Measurements from ENCODE around the gene ATP11A.
"Not testable (repeated sequence)": the region's sequence is repeated elsewhere in the genome, so short reads cannot be mapped to it uniquely, and the experiment has no call there.

ATP11A gene

GRCh38 chr13:112779856-112780604, 90.2 kb downstream of the ATP11A start:
- no peak for DNase-seq

DNA sequence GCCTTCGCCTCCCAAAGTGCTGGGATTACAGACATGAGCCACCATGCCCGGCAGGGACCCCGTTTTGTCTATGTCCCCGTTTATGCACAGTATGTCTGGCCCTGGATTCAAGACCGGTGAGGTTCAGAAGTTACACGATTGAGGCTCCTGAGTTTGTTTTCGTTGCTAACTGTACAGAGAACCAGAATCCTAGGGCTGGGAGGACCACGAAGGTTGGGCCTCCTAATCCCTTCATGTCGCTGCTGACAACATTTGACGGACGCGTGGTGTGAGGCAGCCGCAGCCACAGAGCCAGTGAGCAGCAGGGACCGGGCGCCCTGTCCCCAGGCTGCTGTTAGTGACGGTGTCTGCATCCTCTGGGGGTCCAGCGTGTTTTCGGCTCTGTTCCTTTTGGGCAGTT, 91.4 kb downstream of the ATP11A start:
- DNase-seq = no peak

- DNase-seq = no peak
Measured at GRCh38 chr13:112781881-112782361, 92.1 kb downstream of the ATP11A start.

DNA sequence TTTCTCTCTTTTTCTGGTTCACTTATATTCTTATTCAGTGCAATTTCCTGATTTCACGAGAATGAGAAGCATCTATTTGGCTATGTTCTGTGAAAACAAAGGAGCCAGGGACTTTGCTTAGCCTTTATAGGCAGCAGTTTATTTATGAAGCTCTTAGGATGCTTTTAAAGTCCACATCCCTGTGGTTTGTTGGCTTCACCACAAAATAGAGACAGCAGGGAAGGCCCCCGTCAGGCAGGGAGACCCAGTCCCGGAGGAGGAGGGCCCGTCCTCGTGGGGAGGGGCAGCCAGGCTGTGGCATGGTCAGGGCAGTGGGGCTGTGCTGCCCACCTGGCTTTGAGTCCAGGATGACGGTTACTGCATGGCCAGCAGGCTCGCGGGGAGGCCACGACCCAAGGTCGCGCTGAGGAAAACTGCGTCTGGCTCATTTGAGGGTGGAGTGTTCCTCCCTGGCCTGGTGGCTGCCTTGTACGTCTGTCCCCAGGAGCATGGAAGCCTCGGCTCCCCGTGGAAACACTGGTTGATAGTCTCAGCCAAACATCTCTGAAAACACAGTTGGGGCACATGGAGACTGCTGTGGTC, 92.7 kb downstream of the ATP11A start:
- DNase-seq = no peak

DNA sequence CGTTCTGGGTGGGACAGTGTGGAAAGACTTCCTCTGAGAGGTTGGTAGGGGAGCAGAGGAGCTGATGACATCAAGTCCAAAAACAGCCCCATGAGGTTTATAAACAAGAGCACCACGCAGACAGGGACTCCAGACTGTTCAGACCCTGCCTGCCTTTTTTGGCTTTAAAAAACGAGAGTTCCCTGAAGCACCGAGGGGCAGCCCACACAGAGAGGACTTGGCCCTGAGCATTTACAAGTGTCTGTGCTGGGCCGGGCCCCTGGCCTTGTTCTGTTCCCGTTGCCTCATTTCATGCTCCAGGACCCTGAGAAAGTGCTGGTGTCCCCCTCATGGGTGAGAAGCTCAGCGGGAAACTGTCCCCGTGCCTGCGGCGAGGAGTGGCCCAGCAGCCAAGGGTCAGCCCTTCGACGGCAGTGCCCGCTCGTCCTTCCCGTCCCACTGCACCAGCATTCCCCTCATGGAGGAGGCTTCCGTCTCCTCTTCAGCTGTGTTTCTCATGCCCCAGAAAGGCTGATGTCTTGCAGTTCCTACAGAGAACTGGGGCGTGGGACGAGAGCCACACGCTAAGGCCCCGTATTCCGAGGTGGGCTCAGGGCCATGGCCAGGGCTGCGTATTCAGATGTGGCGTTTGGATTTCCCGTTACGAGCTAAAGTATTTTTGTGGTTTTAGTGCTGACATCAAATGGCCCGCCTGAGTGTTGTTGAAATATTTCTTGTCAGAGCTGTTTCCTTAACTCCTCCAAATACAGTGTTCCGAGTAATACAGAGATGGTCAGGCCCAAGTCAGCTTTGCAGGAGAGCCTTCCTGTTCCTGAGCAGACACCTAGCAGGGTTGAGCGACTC, 93.5 kb downstream of the ATP11A start:
- no peak for DNase-seq

- no peak for DNase-seq
Measured at GRCh38 chr13:112783978-112784371, 94.1 kb downstream of the ATP11A start.

- no peak for DNase-seq
Measured at GRCh38 chr13:112784811-112785482, 95.1 kb downstream of the ATP11A start.

GRCh38 chr13:112785483-112785856, 95.6 kb downstream of the ATP11A start:
- DNase-seq = no peak

DNA sequence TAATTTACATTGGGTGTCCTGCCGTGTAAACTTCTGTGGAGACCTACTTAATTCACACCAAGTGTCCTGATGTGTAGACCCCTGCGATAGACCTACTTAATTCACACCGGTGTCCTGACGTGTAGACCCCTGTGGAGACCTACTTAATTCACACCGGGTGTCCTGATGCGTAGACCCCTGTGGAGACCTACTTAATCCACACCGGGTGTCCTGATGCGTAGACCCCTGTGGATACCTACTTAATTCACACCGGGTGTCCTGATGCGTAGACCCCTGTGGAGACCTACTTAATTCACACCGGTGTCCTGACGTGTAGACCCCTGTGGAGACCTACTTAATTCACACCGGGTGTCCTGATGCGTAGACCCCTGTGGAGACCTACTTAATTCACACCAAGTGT, 97.0 kb downstream of the ATP11A start:
- DNase-seq = not testable (repeated sequence)

DNA sequence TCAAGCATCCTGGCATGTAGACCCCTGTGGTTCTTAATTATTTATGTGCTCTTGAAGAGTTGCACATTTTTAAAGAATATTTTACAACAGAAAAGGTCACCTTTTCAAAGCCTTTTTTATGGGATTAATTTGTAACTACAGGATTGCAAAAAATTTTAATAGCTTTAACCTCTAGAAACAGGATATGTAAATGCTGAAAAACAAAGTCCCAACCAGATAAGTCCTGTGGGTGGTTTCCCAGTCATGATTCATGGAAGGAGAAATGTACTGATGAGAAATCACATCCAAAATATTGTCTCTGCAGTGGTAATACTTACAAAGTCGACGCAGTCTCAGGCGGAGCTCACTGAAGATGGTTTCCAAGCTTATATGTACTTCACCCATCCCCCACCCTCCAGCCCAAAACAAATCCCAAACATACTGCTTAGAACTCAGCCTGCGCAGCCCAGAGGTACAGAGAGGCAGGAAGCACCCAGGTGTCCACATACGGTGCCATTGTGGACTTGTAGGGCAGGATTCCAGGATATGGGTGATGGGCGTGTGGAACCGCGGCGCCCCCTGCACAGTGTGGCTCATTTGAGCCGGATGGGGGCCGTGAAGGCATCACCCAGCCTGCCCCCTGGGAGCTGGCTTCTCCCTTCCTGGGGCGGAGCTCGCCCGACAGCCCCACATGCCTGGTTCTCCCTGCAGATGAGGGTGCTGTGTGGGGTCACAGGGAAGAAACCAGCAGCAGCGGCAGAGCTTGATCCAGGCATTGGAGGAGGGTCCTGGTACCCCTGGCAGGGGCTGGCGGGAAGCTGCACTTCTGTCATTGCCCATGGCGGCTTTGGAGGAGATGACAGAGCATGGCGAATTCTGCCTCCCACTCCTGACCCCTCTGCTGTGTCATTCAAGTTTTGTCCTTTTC, 101.2 kb downstream of the ATP11A start:
- DNase-seq = no peak

GRCh38 chr13:112791663-112792440, 102.0 kb downstream of the ATP11A start:
- no peak for DNase-seq

- DNase-seq = no peak
Measured at GRCh38 chr13:112792511-112792910, 102.7 kb downstream of the ATP11A start.

DNA sequence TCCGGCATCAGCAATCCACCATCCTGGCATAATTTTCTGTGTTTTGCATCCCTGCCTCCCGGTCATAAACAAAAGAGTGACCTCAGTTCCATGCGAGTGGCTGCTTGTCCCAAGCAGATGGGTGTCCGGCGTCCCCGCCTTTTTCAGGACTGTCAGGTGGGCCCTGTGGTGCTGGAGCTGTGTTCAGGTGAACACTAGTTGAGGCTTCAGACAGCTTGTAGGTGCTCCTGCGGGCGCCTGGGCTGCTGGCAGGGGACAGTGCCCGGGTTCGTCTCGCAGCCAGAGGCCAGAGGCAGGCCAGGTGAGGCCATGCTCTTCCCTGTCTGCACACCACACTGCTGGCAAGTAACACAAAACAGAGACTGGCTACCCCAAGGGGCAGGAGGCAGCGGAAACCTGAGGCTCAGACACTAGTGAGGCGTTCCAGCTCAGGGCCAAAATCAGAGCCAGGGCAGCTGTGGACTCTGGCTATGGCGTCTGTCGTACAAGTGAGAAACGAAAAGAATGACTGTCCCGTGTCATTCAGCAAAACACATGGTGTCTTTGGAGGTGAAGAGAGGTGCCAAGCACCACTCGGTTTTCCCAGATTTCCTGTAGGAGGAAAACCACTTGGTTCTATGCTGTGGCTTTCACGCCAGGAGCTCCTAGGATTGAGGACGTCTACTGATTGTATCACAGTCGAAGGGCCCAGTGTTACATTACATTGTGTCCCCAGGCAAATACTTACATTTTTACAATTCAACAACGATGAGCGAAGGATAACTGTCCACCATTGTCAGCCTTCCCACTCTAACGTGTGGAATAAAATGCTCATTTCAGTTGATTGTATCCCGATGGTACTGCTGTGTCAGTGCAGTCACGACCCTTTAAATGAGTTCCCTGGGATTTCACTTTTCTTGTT, 104.0 kb downstream of the ATP11A start:
- no peak for DNase-seq

GRCh38 chr13:112795277-112795676, 105.4 kb downstream of the ATP11A start:
- DNase-seq = no peak

DNA sequence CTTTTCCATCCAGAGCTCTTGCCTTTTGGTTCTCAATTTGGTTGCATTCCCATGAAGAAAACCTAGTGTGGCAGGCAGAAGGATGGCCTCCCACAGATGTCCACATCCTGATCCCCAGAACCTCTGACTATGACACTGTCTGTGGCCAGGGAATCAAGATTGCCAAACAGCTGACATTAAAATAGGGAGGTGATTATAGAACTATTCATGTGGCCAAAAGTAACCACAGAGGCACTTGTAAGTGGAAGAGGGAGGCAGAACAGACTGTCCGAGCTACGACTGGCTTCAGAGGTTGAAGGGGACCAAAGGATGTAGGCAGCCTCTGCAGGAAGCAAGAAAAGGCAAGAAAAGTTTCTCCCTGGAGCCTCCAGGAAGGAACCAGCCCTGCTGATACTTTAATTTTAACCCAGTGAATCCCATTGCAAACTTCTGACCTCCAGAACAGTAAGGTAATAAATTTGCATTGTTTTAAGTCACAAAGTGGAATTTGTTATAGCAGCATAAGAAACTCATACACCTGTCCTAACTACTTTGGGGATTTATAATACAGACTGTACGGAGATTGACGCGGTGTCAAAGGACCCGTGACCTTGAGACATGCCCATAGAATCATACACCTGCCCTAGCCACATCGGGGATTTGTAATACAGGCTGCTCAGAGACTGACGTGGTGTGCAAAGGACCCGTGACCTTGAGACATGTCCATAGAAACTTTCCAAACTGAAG, 106.5 kb downstream of the ATP11A start:
- DNase-seq = no peak

DNA sequence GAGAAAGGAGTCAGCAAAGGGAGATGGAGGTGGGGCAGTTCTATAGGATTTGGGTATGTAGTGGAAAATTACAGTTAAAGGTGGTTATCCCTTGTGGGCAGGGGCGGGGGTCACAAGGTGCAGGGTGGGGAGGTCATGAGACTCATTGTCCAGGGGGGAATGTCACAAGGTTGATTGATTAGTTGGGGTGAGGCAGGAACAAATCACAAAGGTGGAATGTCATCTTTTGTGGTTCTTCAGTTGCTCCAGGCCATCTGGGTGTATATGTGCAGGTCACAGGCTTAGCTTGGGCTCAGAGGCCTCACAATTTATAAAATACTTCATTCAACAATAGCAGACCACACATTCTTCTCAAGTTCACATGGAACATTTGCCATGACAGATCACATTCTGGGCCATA, 109.6 kb downstream of the ATP11A start:
- no peak for DNase-seq

- DNase-seq = no peak
Measured at GRCh38 chr13:112800057-112800456, 110.2 kb downstream of the ATP11A start.

- DNase-seq = not testable (repeated sequence)
Measured at GRCh38 chr13:112800807-112801206, 111.0 kb downstream of the ATP11A start.

GRCh38 chr13:112802802-112803195, 113.0 kb downstream of the ATP11A start:
- no peak for DNase-seq
